GM23338 (cell line): ENCODE measurements around the gene VSX1. TPM values are rescaled to one million over a fixed set of nuclear protein-coding genes. Genes with fewer than 3 reads are reported as not detected.

Source experiments
- ATAC-seq: fragments of 200-7000 bp; cut with Tn5 transposase; 3 replicates; pipeline ENCODE4 v1.9.1; 2020
- DNase-seq: peaks from one replicate; pipeline ENCODE4 v3.0.0-alpha.2; 2015; ENCODE audit warnings: low spot score
- H2AFZ ChIP-seq: fragments of 200-600 bp; sonication (generic); 2 replicates; pipeline ENCODE4 v1.8.0; 2016; ENCODE audit warnings: antibody characterized with exemption, mild to moderate bottlenecking, moderate library complexity
- H3F3A ChIP-seq: fragments of 200-600 bp; sonication (generic); replicated peaks from 2 replicates; pipeline ENCODE4 v1.8.0; 2017; ENCODE audit warnings: antibody characterized with exemption, mixed run types, low read depth
- H3K27ac ChIP-seq: fragments of 200-600 bp; sonication (generic); 2 replicates; pipeline ENCODE4 v1.6.1; 2016; ENCODE audit warnings: low read depth
- H3K27me3 ChIP-seq: fragments of 200-600 bp; sonication (generic); 2 replicates; pipeline ENCODE4 v1.8.0; 2016; ENCODE audit warnings: mild to moderate bottlenecking, mixed run types, moderate library complexity; ENCODE audit not compliant: insufficient read depth
- H3K36me3 ChIP-seq: fragments of 200-600 bp; sonication (generic); 2 replicates; pipeline ENCODE4 v1.8.0; 2016; ENCODE audit warnings: mild to moderate bottlenecking; ENCODE audit not compliant: insufficient read depth
- H3K4me1 ChIP-seq: fragments of 200-600 bp; sonication (generic); 2 replicates; pipeline ENCODE4 v1.8.0; 2016; ENCODE audit warnings: mild to moderate bottlenecking, moderate library complexity; ENCODE audit not compliant: insufficient read depth
- H3K4me2 ChIP-seq: fragments of 200-600 bp; sonication (generic); 2 replicates; pipeline ENCODE4 v1.7.1; 2017; ENCODE audit warnings: mixed run types
- H3K4me3 ChIP-seq: fragments of 200-600 bp; sonication (generic); 2 replicates; pipeline ENCODE4 v1.6.1; 2016; ENCODE audit warnings: mixed run types
- H3K79me2 ChIP-seq: fragments of 200-600 bp; sonication (generic); replicated peaks from 2 replicates; pipeline ENCODE4 v1.8.0; 2017; ENCODE audit warnings: mild to moderate bottlenecking; ENCODE audit not compliant: insufficient read depth
- H3K9me2 ChIP-seq: fragments of 200-600 bp; sonication (generic); 2 replicates; pipeline ENCODE4 v1.8.0; 2017; ENCODE audit not compliant: insufficient read depth
- H4K20me1 ChIP-seq: fragments of 200-600 bp; sonication (generic); replicated peaks from 2 replicates; pipeline ENCODE4 v1.8.0; 2017; ENCODE audit warnings: mild to moderate bottlenecking; ENCODE audit not compliant: insufficient read depth
- H3K27ac Mint-ChIP-seq: 2 replicates; pipeline ENCODE4 v1.8.0; 2020; ENCODE audit warnings: inconsistent platforms, mild to moderate bottlenecking, moderate library complexity, mixed read lengths
- H3K27me3 Mint-ChIP-seq: 3 replicates; pipeline ENCODE4 v1.8.0; 2022; ENCODE audit warnings: low read depth, mild to moderate bottlenecking, moderate library complexity, mixed read lengths, inconsistent platforms; ENCODE audit not compliant: insufficient read depth, poor library complexity
- H3K36me3 Mint-ChIP-seq: 3 replicates; pipeline ENCODE4 v1.8.0; 2021; ENCODE audit warnings: low read depth, mild to moderate bottlenecking, inconsistent platforms, moderate library complexity, mixed read lengths
- H3K4me1 Mint-ChIP-seq: 3 replicates; pipeline ENCODE4 v1.8.0; 2020; ENCODE audit warnings: mild to moderate bottlenecking, inconsistent platforms, mixed read lengths
- H3K4me3 Mint-ChIP-seq: 3 replicates; pipeline ENCODE4 v1.8.0; 2021; ENCODE audit warnings: moderate library complexity, mild to moderate bottlenecking, inconsistent platforms, mixed read lengths
- H3K9me3 Mint-ChIP-seq: 3 replicates; pipeline ENCODE4 v1.8.0; 2020; ENCODE audit warnings: moderate library complexity, mild to moderate bottlenecking, inconsistent platforms, mixed read lengths
- EZH2 ChIP-seq: fragments of 200-600 bp; sonication (generic); IDR thresholded peaks from one replicate; pipeline ENCODE4 v1.8.0; 2017; ENCODE audit warnings: antibody characterized with exemption, mild to moderate bottlenecking, low read depth; ENCODE audit not compliant: unreplicated experiment
- EZH2phosphoT487 ChIP-seq: fragments of 200-600 bp; sonication (generic); IDR thresholded peaks from one replicate; pipeline ENCODE4 v1.8.1; 2018; ENCODE audit warnings: antibody characterized with exemption; ENCODE audit not compliant: unreplicated experiment
- NANOG ChIP-seq: IDR thresholded peaks from 2 replicates; pipeline ENCODE4 v1.6.1; 2016; ENCODE audit warnings: antibody characterized with exemption, borderline replicate concordance
- POLR2AphosphoS5 ChIP-seq: IDR thresholded peaks from 2 replicates; pipeline ENCODE4 v1.6.1; 2016; ENCODE audit warnings: antibody characterized with exemption, low read depth
- REST ChIP-seq: IDR thresholded peaks from one replicate; pipeline ENCODE4 v1.6.1; 2018; ENCODE audit warnings: antibody characterized with exemption; ENCODE audit not compliant: unreplicated experiment
- ZNF114 ChIP-seq: fragments of 250-450 bp; sonication (Bioruptor Pico); IDR thresholded peaks from 2 replicates; pipeline ENCODE4 v1.5.0; 2020; ENCODE audit warnings: mild to moderate bottlenecking, moderate library complexity
- ZNF331 ChIP-seq: fragments of 250-450 bp; sonication (Bioruptor Pico); IDR thresholded peaks from 2 replicates; pipeline ENCODE4 v1.5.0; 2020; ENCODE audit warnings: low read depth, mild to moderate bottlenecking, moderate library complexity
- polyA plus RNA-seq: library from polyadenylated mRNA; unstranded; fragments of >200 nt; fragmentation: Nextera tagmentation; extraction: Ambion mirVana; gene quantifications from 2 replicates; pipeline ENCODE4 v1.2.1, GENCODE V29; 2016
- total RNA-seq: library from RNA; depleted of rRNA; stranded (reverse); fragments of >200 nt; shearing (Covaris generic); gene quantifications from 2 replicates; pipeline ENCODE4 v1.2.3, GENCODE V29; 2014

The VSX1 gene
- total and polyA plus RNA-seq, 2 experiments from 2014 or later = 0.73 TPM; not detected in 1

- TF ChIP-seq EZH2phosphoT487 = no peak
- no peak for TF ChIP-seq NANOG
- no peak for TF ChIP-seq ZNF331 (CRISPR knock-in tag)
- ATAC-seq = no peak
- H3K27me3 Mint-ChIP-seq = peaks cover 15% of the 10 kb centered on the region
Observed at GRCh38 chr20:25046181-25046641, 35.7 kb downstream of the VSX1 start.

GRCh38 chr20:25045343-25045712 lies 36.6 kb downstream of the VSX1 start:
- no peak overlapping the region for H3K27ac Mint-ChIP-seq
- peaks cover 11% of the 10 kb centered on the region for H3K27me3 Mint-ChIP-seq

More at GRCh38 chr20:25046181-25046641, 35.7 kb downstream of the VSX1 start:
- Mint-ChIP-seq H3K27ac (no peak overlapping the region), H3K4me1 (no peaks in the 10 kb centered on the region), H3K4me3 (no peak overlapping the region), H3K9me3 (no peaks in the 10 kb centered on the region; the same call in 2 of the 3 replicates), H3K36me3 (no peaks in the 10 kb centered on the region)
- Histone ChIP-seq H3K79me2 (no peaks in the 10 kb centered on the region), H3K4me3 (no peak overlapping the region), H2AFZ (no peak overlapping the region), H3F3A (no peaks in the 10 kb centered on the region), H3K27me3 (no peaks in the 10 kb centered on the region), H4K20me1 (no peaks in the 10 kb centered on the region), H3K9me2 (no peaks in the 10 kb centered on the region), H3K4me2 (no peak overlapping the region), H3K27ac (no peak overlapping the region), H3K4me1 (no peaks in the 10 kb centered on the region), H3K36me3 (no peaks in the 10 kb centered on the region)
- no peak for DNase-seq

More at GRCh38 chr20:25045343-25045712, 36.6 kb downstream of the VSX1 start:
- TF ChIP-seq POLR2AphosphoS5 (no peak), REST (no peak), EZH2 (no peak), NANOG (no peak), ZNF114 (no peak)
- H3K4me2 ChIP-seq = no peak overlapping the region
- H3K9me2 ChIP-seq = no peaks in the 10 kb centered on the region
- Mint-ChIP-seq H3K9me3 (no peaks in the 10 kb centered on the region; the same call in 2 of the 3 replicates), H3K4me3 (no peak overlapping the region), H3K4me1 (no peaks in the 10 kb centered on the region), H3K36me3 (no peaks in the 10 kb centered on the region)
- no peaks in the 10 kb centered on the region for H3F3A ChIP-seq
- no peak overlapping the region for H2AFZ ChIP-seq
- H3K79me2 ChIP-seq = no peaks in the 10 kb centered on the region
- no peaks in the 10 kb centered on the region for H3K36me3 ChIP-seq
- H3K27ac ChIP-seq = no peak overlapping the region
- ATAC-seq (no peak), DNase-seq (no peak)
- H4K20me1 ChIP-seq = no peaks in the 10 kb centered on the region
- no peak overlapping the region for H3K4me3 ChIP-seq
- H3K27me3 ChIP-seq = no peaks in the 10 kb centered on the region
- no peaks in the 10 kb centered on the region for H3K4me1 ChIP-seq
